Measurements from ENCODE around the gene PTPRN2.

The PTPRN2 gene

DNA sequence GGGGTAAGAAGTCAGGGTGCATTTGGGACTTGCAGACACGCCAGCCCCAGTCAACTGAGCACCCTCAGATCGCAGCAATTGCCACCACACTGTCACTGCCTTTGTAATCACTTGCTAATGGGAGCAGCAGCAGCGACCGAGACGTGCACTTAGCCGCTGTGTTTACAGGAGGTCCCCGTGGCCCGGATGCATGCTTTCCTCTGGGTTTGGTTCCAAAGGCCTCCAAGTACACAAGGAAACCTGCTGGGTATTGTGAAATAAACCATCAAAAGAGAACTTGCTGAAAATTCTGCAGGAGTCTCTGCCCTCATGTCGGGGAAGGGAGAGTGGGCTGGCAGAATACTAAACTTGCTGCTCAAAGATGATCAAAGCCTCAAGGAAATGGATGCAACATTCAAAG lies 909.1 kb downstream of the PTPRN2 start:
- CTCF ChIA-PET: no interaction called here
- POLR2A ChIA-PET: no interaction called here
- TF ChIP-seq FOXM1 (IDR thresholded peaks at IDR 0.05; ENCODE audit: borderline replicate concordance) (no peak), ARNT (IDR thresholded peaks at IDR 0.05) (no peak), NFRKB (IDR thresholded peaks at IDR 0.05) (no peak), PKNOX1 (IDR thresholded peaks at IDR 0.05) (no peak), CTBP1 (IDR thresholded peaks at IDR 0.05; ENCODE audit: borderline replicate concordance) (no peak), ZNF384 (IDR thresholded peaks at IDR 0.05) (no peak), ELF4 (IDR thresholded peaks at IDR 0.05) (no peak), SP1 (IDR thresholded peaks at IDR 0.05) (no peak), HDGF (IDR thresholded peaks at IDR 0.05; ENCODE audit: borderline replicate concordance) (no peak), TARDBP (IDR thresholded peaks at IDR 0.05) (no peak), LEF1 (IDR thresholded peaks at IDR 0.05; ENCODE audit: borderline replicate concordance) (no peak), FOXA1 (IDR thresholded peaks at IDR 0.05) (no peak), FOXK2 (IDR thresholded peaks at IDR 0.05) (no peak), SUZ12 (IDR thresholded peaks at IDR 0.05) (no peak), L3MBTL2 (conservative IDR thresholded peaks at IDR 0.05) (no peak)
- DNase-seq (ENCODE audit: extremely low spot score): no peak

GRCh38 chr7:157676456-157677255 lies 911.0 kb downstream of the PTPRN2 start:
- no peak for DNase-seq (ENCODE audit: extremely low spot score)
- no peak for TF ChIP-seq HDGF (IDR thresholded peaks at IDR 0.05; ENCODE audit: borderline replicate concordance)
- TF ChIP-seq SUZ12 (IDR thresholded peaks at IDR 0.05): no peak
- no peak for TF ChIP-seq NFRKB (IDR thresholded peaks at IDR 0.05)
- TF ChIP-seq FOXK2 (IDR thresholded peaks at IDR 0.05): no peak
- no peak for TF ChIP-seq BHLHE40 (IDR thresholded peaks at IDR 0.05; ENCODE audit: borderline replicate concordance)
- ChIA-PET CTCF (interaction anchor here (0.7 kb wide), 1 partner anchor 8 kb away, joined by 3 read pairs; no protein-coding TSS in a partner anchor), POLR2A (no interaction called here)

DNA sequence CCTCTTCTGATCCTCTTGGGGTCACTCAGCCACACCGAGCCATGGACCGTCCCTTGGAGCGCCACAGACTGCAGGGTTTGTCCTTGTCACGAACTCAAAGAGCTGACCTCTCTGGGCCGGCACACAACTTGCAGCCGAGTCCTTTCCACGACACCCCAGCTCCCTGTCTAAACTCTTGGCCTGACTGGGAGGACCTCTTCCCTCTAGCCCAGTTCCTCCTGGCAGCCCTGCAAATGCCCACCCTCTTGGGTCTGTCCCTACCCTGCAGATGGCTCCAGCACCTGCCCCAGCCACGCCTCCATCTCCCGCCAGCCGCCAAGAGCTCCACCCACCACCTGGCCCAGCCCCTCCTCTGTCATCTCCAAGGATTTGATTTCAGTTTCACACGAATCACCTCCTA lies 911.6 kb downstream of the PTPRN2 start:
- TF ChIP-seq ARNT (IDR thresholded peaks at IDR 0.05): no peak
- TF ChIP-seq L3MBTL2 (conservative IDR thresholded peaks at IDR 0.05): no peak
- TF ChIP-seq FOXM1 (IDR thresholded peaks at IDR 0.05; ENCODE audit: borderline replicate concordance): no peak
- no peak for TF ChIP-seq ELF4 (IDR thresholded peaks at IDR 0.05)
- TF ChIP-seq TARDBP (IDR thresholded peaks at IDR 0.05): no peak
- no peak for TF ChIP-seq HDGF (IDR thresholded peaks at IDR 0.05; ENCODE audit: borderline replicate concordance)
- no peak for TF ChIP-seq SP1 (IDR thresholded peaks at IDR 0.05)
- ChIA-PET POLR2A (no interaction called here), CTCF (no interaction called here)
- DNase-seq (ENCODE audit: extremely low spot score): no peak

- TF ChIP-seq L3MBTL2 (conservative IDR thresholded peaks at IDR 0.05) (no peak), FOXM1 (IDR thresholded peaks at IDR 0.05; ENCODE audit: borderline replicate concordance) (no peak), FOXA1 (IDR thresholded peaks at IDR 0.05) (no peak), NFRKB (IDR thresholded peaks at IDR 0.05) (no peak), ELF4 (IDR thresholded peaks at IDR 0.05) (no peak), SP1 (IDR thresholded peaks at IDR 0.05) (no peak), TARDBP (IDR thresholded peaks at IDR 0.05) (no peak), CTBP1 (IDR thresholded peaks at IDR 0.05; ENCODE audit: borderline replicate concordance) (no peak), ZNF384 (IDR thresholded peaks at IDR 0.05) (no peak), HDGF (IDR thresholded peaks at IDR 0.05; ENCODE audit: borderline replicate concordance) (no peak)
- ChIA-PET POLR2A (no interaction called here), CTCF (no interaction called here)
- no peak for DNase-seq (ENCODE audit: extremely low spot score)
These were observed 912.1 kb downstream of the PTPRN2 start for GRCh38 chr7:157675427-157675927.

DNA sequence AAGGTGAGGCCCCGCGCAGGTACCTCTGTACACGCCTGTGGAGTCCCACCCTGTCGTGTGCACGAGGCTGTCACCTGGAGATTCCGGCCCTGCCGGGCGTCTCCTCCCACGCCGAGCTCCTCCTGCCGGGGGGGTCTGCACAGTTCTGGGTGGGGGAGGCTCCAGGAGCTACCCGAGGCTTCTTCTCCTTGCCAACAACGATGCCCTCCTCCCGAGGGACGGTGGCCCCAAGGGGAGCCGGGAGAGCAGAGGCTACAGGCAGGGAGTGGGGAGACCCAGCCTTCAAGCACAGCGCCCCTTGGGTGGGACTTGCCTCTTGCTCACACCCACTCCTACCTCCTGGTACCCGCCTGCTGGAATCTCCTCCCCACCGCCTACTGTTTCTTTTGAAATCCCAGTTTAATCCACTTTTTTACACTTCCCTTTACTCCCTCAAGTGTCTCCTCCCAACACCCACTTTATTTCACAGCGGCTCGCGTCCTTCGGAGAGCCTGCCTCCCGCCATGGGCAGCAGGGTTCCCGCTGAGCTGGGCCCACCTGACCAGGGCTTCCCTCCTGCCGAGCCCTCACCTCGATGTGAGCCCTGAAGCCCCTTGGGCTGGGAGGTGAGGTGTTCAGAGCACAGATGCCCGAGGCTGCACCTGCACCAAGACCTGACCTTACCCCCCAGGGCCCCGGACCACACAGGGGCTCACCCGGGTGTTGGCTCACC lies 912.8 kb downstream of the PTPRN2 start:
- no peak for DNase-seq (ENCODE audit: extremely low spot score)
- CTCF ChIA-PET: no interaction called here
- POLR2A ChIA-PET: no interaction called here
- TF ChIP-seq NFRKB (IDR thresholded peaks at IDR 0.05): no peak
- TF ChIP-seq HDGF (IDR thresholded peaks at IDR 0.05; ENCODE audit: borderline replicate concordance): no peak
- no peak for TF ChIP-seq ZNF384 (IDR thresholded peaks at IDR 0.05)
- no peak for TF ChIP-seq TARDBP (IDR thresholded peaks at IDR 0.05)

DNA sequence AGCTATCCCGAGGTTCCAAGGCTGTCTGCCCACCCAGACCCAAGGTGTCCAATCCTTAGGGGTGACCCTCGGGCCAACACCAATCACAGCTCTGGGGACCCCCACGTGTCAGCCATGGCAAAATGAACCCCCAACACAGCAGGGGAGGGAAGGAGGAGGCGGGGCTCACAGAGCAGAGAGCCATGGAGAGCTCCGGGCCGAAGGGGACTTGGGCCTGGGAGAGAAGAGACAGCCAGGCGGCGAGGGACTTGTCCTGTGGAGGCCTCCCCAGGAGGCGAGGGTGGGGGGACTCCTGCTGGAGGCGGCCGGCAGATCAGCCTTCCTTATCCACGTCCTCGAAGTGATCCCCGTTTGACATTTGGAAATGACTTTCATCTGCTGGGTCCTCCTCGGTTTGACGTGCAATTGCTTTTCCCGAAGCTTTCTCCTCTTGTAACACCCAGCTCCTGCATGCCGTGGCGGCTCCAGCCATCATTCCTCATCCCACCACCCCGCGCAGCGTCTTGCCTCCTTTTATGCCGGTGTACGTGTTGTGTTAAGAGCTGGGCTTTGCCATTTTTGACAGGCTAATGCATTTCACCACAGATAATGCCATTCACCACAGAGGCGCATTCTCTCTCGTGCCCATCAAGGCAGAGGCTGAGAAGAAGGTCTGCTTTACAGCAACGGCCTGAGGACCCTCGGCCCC lies 913.5 kb downstream of the PTPRN2 start:
- CTCF ChIA-PET: no interaction called here
- TF ChIP-seq ZNF384 (IDR thresholded peaks at IDR 0.05) (no peak), NFRKB (IDR thresholded peaks at IDR 0.05) (no peak), LEF1 (IDR thresholded peaks at IDR 0.05; ENCODE audit: borderline replicate concordance) (no peak), PKNOX1 (IDR thresholded peaks at IDR 0.05) (no peak), L3MBTL2 (conservative IDR thresholded peaks at IDR 0.05) (no peak), ELF4 (IDR thresholded peaks at IDR 0.05) (no peak)
- POLR2A ChIA-PET: no interaction called here
- no peak for DNase-seq (ENCODE audit: extremely low spot score)

DNA sequence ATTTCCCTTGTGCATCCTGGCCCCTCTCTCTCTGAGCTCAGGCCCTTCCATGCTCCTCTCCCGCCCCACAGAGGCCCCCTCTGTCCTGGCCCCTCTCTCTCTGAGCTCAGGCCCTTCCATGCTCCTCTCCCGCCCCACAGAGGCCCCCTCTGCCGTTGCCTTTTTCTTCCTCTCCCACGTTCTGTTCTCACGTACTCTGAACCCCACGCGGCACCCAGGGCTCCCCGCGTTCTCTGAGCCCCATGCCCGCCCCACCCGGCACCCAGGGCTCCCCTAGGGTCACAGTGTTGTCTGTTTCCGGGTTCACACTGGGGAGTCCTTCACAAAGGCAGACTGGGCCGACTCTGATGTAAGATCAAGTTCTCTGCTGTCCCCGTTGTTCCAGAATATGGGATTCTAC lies 914.0 kb downstream of the PTPRN2 start:
- no peak for TF ChIP-seq L3MBTL2 (conservative IDR thresholded peaks at IDR 0.05)
- POLR2A ChIA-PET: no interaction called here

More for the DNA sequence above, 914.0 kb downstream of the PTPRN2 start:
- CTCF ChIA-PET: no interaction called here
- no peak for DNase-seq (ENCODE audit: extremely low spot score)
